ENCODE measurements around the gene C6orf141.
"Not testable (repeated sequence)": the region's sequence is repeated elsewhere in the genome, so short reads cannot be mapped to it uniquely, and the experiment has no call there.

The C6orf141 gene

DNA sequence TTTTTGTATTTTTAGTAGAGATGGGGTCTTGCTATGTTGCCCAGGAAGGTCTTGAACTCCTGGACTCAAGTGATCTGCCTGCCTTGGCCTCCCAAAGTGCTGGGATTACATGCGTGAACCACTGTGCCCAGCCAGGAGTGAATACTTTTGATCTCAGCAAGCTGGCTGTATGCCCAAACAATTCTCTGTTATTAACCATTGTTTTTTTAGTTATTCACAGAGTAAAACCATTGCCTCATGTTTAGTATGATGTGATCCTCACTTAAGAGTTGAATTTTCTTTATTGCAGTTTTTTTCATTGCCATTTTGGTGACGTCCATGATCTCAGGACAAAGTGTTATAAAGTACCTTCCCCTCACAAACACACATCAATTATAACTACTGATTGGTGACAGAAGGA, 14.8 kb downstream of the C6orf141 start:
- DNase-seq (ENCODE audit: extremely low spot score, insufficient read length, low read depth) (no peak), FAIRE-seq (no peak)

DNA sequence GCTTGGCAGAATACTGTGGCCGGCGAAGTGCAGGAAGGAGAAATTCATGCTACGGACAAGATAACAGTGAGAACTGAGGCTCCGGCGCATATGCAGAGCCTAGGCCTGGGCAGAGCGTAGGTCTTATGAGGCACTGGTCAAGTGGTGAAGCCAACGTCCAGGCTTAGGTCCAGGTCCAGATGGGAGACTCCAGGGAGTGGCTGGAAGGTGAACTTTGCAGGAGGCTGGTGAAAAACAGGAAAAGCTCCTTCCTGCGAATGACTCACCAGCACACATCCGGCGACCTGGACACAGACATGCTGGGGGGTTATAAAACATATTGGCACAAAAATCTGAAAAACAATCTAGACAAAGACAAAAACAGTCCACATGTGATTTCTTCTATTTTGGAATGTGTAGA, 15.4 kb downstream of the C6orf141 start:
- DNase-seq (ENCODE audit: extremely low spot score, insufficient read length, low read depth) (no peak), FAIRE-seq (no peak)

DNA sequence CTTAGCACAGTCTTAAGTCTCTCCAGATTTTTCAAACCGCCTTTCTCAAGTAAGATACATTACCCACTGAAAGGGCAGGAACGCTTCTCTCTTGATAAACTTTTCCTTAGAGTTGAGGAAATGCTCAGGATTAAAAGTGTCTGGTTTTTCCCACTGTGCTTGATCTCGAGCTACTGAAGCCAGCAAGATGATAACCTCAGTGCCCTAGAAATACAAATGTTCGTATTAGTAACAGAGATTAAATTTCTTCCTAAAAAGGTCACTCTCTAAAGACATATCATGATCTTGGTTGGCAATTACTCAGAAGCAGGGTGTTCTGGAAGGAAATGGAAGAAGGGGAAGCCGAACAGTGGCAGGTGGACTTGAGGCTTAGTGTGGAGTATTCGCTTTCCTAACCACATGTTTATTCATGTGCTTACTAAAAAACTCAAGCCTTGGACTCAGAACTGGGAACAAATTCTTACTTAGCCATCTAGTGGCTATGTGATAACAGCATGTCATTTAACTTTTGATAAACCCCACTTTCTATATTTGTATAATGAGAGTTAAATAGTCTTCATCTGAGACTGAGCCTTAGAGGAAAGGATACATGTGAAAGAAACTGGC, 20.1 kb downstream of the C6orf141 start:
- FAIRE-seq (no peak), DNase-seq (ENCODE audit: extremely low spot score, insufficient read length, low read depth) (no peak)

DNA sequence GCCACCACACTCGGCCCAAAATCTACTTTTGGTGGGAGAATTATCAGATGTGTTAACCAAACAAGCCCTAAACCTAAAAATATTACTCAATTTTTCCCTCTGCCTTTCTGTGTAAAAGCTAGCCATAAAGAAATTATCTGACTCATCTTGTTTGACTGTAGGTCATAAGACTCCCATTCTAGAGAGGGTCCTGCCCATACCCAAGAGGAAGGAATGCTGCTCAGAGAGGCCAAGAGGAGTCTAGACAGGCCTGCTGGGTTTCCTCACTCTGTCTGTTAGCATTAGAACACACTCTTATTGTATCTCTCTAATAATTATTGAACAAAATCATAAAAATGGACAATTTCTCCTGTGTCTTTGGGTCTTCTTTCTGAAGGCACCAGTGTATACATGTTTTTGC, 26.1 kb downstream of the C6orf141 start:
- no peak for FAIRE-seq
- no peak for DNase-seq (ENCODE audit: extremely low spot score, insufficient read length, low read depth)

- DNase-seq (ENCODE audit: extremely low spot score, insufficient read length, low read depth) (no peak), FAIRE-seq (no peak)
Measured at GRCh38 chr6:49579649-49580048, 29.2 kb downstream of the C6orf141 start.

- FAIRE-seq (no peak), DNase-seq (ENCODE audit: extremely low spot score, insufficient read length, low read depth) (no peak)
Measured at GRCh38 chr6:49582529-49582928, 32.1 kb downstream of the C6orf141 start.

DNA sequence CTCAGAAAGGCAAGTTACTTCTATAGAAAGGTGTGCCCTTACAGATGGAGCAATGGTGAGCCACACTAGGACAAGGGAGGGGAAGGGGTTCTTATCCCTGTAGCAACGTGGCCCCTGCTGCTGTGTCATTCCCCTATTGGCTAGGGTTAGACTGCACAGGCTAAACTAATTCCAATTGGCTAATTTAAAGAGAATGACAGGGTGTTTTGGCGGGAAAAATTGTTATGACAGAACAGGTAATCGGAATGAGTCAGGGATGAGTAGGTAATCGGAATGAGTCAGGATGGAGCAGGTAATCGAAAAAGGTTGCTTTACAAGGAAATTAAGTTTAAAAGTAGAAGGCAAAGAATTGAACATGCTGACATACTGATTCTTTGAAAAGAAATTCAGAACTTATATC, 36.8 kb downstream of the C6orf141 start:
- DNase-seq (ENCODE audit: extremely low spot score, insufficient read length, low read depth); FAIRE-seq: not testable (repeated sequence)
